GM13977 (cell line): Measurements from ENCODE around the gene CRHR1.
"Not testable (repeated sequence)": the region's sequence is repeated elsewhere in the genome, so short reads cannot be mapped to it uniquely, and the experiment has no call there.

Experiments used
- DNase-seq: peaks from one replicate; pipeline ENCODE4 v3.0.0; 2012; ENCODE audit warnings: low spot score
- CTCF ChIP-seq: IDR thresholded peaks from 2 replicates; pipeline ENCODE4 v1.5.1; 2012; ENCODE audit warnings: mild to moderate bottlenecking, control low read depth; ENCODE audit not compliant: insufficient read depth; ENCODE audit errors: extremely low read depth, missing control alignments
- in situ Hi-C: fragments of 300-500 bp; cut with MboI; formaldehyde crosslinking; loops from one replicate; pipeline ENCODE4 v1.12.0; 2022; ENCODE audit warnings: low sequenced_read_pairs, low pct_unique_long_range_greater_than_20kb, mixed read lengths, inconsistent platforms; ENCODE audit not compliant: unreplicated experiment

The CRHR1 gene

DNA sequence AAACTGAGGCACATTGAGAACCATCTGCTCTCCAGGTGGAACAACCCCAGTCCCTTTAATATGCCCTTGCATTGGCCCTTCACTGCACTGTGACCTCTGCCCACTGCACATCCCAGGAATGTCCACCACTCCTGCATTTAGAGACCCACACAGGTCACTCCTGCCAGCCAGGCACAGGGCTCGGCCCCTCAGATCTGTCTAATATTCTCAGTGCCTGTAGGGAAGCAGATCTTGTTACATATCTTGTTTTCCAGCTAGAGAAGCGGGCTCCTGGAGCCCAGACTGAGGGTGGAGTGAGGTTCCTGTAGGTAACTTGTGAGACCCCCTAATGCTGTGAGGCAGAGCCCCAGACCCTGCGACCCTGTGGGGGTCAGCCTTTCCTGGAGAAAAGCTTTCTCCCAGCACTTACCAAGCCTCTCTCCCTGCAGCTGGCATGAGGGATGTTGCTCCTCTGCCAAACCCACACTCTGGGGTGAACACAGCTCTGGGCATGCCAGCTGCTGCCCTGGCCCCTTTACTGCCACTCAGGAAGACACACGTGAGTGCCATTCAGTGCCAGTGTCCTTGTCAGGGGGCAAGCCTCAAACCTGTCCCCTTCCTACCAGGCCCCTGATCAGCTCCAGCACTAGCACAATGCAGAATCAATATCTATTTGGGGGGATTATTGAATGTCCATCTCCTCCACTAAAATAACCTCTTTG lies 40.3 kb upstream of the CRHR1 start:
- TF ChIP-seq CTCF = no peak
- no peak for DNase-seq
- in situ Hi-C loops = no loop called here

- DNase-seq, in situ Hi-C loops: not testable (repeated sequence)
Measured at GRCh38 chr17:45744826-45745225, 39.3 kb upstream of the CRHR1 start.

DNA sequence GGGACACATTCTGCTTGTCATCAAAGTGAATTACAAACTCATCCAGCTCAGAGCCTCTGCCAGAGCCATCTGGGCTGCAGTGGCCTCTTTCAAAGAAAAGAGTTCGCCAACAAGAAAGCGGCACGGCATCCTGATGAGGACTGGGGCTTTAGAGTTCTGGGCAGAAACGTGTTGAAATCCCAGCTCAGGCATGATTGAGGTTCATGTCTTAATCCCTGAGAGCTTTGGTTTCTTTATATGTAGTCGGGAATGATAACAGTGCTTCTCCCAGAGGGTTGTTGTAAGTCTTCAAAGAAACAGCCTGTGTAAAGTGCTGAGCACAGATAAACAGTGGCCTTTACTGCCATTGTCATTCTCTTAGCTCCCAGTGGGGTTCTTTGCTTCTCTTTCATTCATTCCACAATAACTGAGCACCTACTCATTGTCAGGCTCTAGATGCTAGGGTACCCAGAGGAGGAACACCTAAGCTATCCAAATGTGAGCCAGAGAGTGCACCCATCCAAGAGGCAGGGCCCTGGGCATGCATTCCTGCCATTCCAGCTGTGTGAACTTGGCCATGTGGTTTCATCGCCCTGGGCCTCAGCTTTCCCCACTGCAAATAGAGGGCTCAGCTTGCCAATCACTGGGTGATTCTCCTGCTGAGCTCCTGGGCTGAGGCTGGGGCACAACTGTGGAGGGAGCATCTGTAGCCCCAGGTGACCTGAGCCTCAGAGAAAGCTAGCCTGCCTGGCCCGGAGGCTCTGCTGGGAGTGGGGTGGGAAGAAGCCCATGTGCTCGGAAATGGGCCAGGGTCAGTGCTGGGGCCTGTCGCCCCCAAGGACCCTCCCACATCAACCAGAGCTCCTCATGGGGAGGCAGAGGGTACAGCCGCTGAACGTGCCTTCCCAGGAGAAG lies 38.3 kb upstream of the CRHR1 start:
- no peak for TF ChIP-seq CTCF
- in situ Hi-C loops = no loop called here
- no peak for DNase-seq

- in situ Hi-C loops = no loop called here
- no peak for DNase-seq
Measured at GRCh38 chr17:45747911-45748310, 36.2 kb upstream of the CRHR1 start.

GRCh38 chr17:45748731-45749310 lies 35.3 kb upstream of the CRHR1 start:
- no peak for TF ChIP-seq CTCF

More at GRCh38 chr17:45747911-45748310, 36.2 kb upstream of the CRHR1 start:
- TF ChIP-seq CTCF = no peak

DNA sequence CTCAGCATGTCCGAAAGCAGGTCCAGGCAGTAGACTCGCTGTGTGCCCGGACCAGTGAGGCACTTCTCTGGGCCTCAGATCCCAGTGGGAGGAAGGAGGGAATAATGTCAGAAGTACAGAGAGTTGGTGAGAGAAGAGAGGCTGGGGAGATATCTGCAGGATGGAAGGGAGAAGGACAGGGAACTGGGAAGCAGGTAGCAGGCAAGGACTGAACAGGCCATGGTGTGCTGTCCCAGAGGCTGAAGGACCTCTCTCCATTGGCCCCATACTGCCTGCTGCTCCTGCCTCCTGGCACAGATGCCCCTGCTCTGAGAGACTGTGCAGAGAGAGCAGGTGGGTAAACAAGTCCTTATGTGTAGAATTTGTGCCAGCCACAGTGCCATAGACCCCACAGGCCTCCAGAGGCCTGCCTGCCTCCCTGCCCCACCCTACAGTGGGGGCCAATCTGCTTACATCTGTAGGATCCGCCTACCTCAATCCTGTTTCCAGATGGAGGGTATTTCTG lies 34.2 kb upstream of the CRHR1 start:
- in situ Hi-C loops = no loop called here
- no peak for DNase-seq
- TF ChIP-seq CTCF = no peak

More at GRCh38 chr17:45748731-45749310, 35.3 kb upstream of the CRHR1 start:
- DNase-seq = no peak
- in situ Hi-C loops = no loop called here
